Transverse colon (tissue), 4 donors: ENCODE results near the gene RCL1. TPM values are rescaled to one million over a fixed set of nuclear protein-coding genes. Genes with fewer than 3 reads are reported as not detected.

ENCODE experiments used
- DNase-seq: peaks from one replicate; pipeline ENCODE4 v3.0.0-alpha.2; 2019
- H3K27ac ChIP-seq, 4 donors: fragments of 200-600 bp; sonication (generic); 2 replicates each; pipeline ENCODE4 v1.5.1; 2016 to 2018; ENCODE audit warnings: inconsistent platforms in 4 of 4
- H3K27me3 ChIP-seq: fragments of 200-600 bp; sonication (generic); 2 replicates; pipeline ENCODE4 v1.5.1; 2017; ENCODE audit warnings: inconsistent platforms
- H3K36me3 ChIP-seq, 4 donors: fragments of 200-600 bp; sonication (generic); 2 replicates each; pipeline ENCODE4 v1.5.1; 2017 to 2019; ENCODE audit warnings: inconsistent platforms in 4 of 4
- H3K4me1 ChIP-seq, 4 donors: fragments of 200-600 bp; sonication (generic); 2 replicates each; pipeline ENCODE4 v1.5.1; 2017 to 2020; ENCODE audit warnings: inconsistent platforms in 4 of 4
- H3K4me3 ChIP-seq, 4 donors: fragments of 200-600 bp; sonication (generic); 1 replicate in 1 of 4; 2 replicates in 3 of 4; pipeline versions ENCODE4 v1.5.1 to v1.6.1; 2017 to 2019; ENCODE audit warnings: inconsistent platforms in 4 of 4
- H3K9me3 ChIP-seq, 2 donors: fragments of 200-600 bp; sonication (generic); 2 replicates each; pipeline ENCODE4 v1.5.1; 2017 to 2019; ENCODE audit warnings: inconsistent platforms in 2 of 2
- EP300 ChIP-seq: sonication (generic); formaldehyde crosslinking; IDR thresholded peaks from one replicate; pipeline ENCODE4 v1.6.1; 2017; ENCODE audit warnings: antibody characterized with exemption, low read depth
- POLR2A ChIP-seq: fragments of 450-650 bp; IDR thresholded peaks from one replicate; pipeline ENCODE4 v1.6.1; 2016; ENCODE audit warnings: antibody characterized with exemption, mild to moderate bottlenecking, moderate library complexity
- POLR2AphosphoS5 ChIP-seq, 3 donors: sonication (generic); formaldehyde crosslinking; IDR thresholded peaks; one replicate each; pipeline ENCODE4 v1.6.1; 2016; ENCODE audit warnings: antibody characterized with exemption in 3 of 3
- WGBS, 2 donors: methylation state at CpG; one replicate each; pipeline ENCODE4 v1.1.5; 2018; ENCODE audit warnings: low coverage in 1 of 2; 5-methylcytosine and 5-hydroxymethylcytosine counted together
- in situ Hi-C, 4 donors: fragments of 200-750 bp; cut with MboI; loops; one replicate each; pipeline versions ENCODE4 v1.15.0 to v1.15.1; 2017; ENCODE audit warnings: low sequenced_read_pairs in 3 of 4, low pct_ligation_motif_present in 1 of 4, low pct_unique_long_range_greater_than_20kb in 1 of 4
- intact Hi-C: fragments of 100-400 bp; cut with DNase I; formaldehyde crosslinking; loops from one replicate; pipeline ENCODE4 v1.15.1; 2023; ENCODE audit warnings: low total_unique reads
- total RNA-seq, 4 donors: library from RNA; depleted of rRNA; stranded (reverse); fragments of >200 nt; gene quantifications; one replicate each; pipeline ENCODE4 v1.1.0, GENCODE V29; 2016
- TF ChIP-seq, protein P1 (sequence below), 5 experiments: fragments of 200-600 bp in 3 of 5; fragments of 450-650 bp in 2 of 5; sonication (generic) in 3 of 5; IDR thresholded peaks; 1 replicate in 2 of 5; 2 replicates in 3 of 5; pipeline ENCODE4 v1.5.1; 2016 to 2017; ENCODE audit warnings: antibody characterized with exemption in 5 of 5, inconsistent platforms in 3 of 5, mild to moderate bottlenecking in 2 of 5, moderate library complexity in 1 of 5

RCL1 gene, protein sequence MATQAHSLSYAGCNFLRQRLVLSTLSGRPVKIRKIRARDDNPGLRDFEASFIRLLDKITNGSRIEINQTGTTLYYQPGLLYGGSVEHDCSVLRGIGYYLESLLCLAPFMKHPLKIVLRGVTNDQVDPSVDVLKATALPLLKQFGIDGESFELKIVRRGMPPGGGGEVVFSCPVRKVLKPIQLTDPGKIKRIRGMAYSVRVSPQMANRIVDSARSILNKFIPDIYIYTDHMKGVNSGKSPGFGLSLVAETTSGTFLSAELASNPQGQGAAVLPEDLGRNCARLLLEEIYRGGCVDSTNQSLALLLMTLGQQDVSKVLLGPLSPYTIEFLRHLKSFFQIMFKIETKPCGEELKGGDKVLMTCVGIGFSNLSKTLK
- total RNA-seq = 10 to 100 TPM in 1 of 4 donors, 1 to 10 TPM in 3; 2.6 to 23.5 (median 7.3) TPM

DNA sequence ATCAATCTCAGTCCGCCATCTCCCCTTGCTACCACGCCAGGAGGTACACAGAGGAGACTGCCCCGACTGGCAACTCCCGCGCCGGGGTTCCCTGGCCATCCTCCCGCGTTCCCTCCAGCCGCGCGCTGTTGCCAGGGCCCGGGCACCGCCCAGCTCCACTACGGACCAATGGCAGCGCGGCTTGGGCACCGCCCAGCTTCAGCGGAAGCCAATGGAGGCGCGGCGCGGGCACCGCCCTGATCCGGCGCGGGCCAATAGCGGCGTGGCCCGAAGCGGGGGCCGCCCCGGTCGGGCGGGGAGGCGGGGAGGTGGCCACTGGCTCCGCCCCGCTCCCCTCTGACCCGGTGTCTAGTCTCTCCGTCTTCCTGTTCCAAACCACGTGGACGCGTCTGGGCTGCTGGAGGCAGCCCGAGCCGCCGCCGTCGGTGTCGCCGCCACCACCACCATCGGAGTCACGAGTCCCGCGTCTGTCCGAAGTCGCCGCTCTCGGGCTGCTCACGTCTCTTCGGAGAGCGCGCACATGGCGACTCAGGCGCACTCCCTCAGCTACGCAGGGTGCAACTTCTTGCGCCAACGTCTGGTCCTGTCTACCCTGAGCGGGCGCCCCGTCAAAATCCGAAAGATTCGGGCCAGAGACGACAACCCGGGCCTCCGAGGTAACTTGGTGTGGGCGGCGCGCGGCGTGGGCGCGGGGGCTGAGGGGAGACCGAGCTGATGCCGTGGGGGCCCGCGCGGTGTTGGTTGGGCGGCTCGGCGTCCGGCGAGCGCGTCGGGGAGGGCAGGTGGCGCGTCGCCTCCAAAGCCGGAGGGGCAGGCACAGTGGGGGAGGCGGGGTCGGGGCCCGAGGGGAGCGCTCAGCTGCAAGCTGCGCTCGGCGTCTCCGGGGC, at the start of gene RCL1:
RCL1 (plus strand) TSS at position 373 of the 887 bp plus-strand sequence; CDS start at position 521, 148 bp downstream.
- in situ Hi-C loops = no loop called here
- Histone ChIP-seq H3K9me3 (no peaks in the 10 kb centered on the region), H3K27me3 (no peaks in the 10 kb centered on the region), H3K36me3 (no peaks in the 10 kb centered on the region), H3K4me3 (peak within 1 kb of the TSS; percentile 63 to 95 (median 81)), H3K4me1 (peaks cover 0 to 30% (median 20%) of the 10 kb centered on the region in 4 donors), H3K27ac (peak within 1 kb of the TSS; percentile 77 to 92 (median 88))
- no peak for TF ChIP-seq EP300
- TF ChIP-seq POLR2A = peak; percentile 85
- TF ChIP-seq POLR2AphosphoS5 (IDR thresholded peaks at IDR 0.05) = peak; percentile 78 to 81 (median 80)
- 0% methylated on average over 87 of the region's 106 CpGs; no CpG with 5 or more reads in 1 of the 2 donors for WGBS, 2 donors
- intact Hi-C loops = no loop called here
- DNase-seq = peak; percentile 97

- Histone ChIP-seq H3K36me3 (no peaks in the 10 kb centered on the region), H3K9me3 (no peaks in the 10 kb centered on the region), H3K4me1 (peaks cover 11 to 22% (median 19%) of the 10 kb centered on the region in 4 donors), H3K27me3 (no peaks in the 10 kb centered on the region), H3K27ac (no peak overlapping the region), H3K4me3 (no peak overlapping the region)
- intact Hi-C loops (no loop called here), in situ Hi-C loops (loop anchor here in 2 of 4 donors (10.0 kb wide), 1 partner anchor 69 kb away; the partner anchor contains the start of gene CDC37L1 (in 2 of the 2))
- no peak for DNase-seq
- TF ChIP-seq POLR2AphosphoS5 (IDR thresholded peaks at IDR 0.05) (no peak), POLR2A (no peak), EP300 (no peak)
- TF ChIP-seq, protein P1, sequence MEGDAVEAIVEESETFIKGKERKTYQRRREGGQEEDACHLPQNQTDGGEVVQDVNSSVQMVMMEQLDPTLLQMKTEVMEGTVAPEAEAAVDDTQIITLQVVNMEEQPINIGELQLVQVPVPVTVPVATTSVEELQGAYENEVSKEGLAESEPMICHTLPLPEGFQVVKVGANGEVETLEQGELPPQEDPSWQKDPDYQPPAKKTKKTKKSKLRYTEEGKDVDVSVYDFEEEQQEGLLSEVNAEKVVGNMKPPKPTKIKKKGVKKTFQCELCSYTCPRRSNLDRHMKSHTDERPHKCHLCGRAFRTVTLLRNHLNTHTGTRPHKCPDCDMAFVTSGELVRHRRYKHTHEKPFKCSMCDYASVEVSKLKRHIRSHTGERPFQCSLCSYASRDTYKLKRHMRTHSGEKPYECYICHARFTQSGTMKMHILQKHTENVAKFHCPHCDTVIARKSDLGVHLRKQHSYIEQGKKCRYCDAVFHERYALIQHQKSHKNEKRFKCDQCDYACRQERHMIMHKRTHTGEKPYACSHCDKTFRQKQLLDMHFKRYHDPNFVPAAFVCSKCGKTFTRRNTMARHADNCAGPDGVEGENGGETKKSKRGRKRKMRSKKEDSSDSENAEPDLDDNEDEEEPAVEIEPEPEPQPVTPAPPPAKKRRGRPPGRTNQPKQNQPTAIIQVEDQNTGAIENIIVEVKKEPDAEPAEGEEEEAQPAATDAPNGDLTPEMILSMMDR (IDR thresholded peaks at IDR 0.05) = no peak
- 74 to 87% methylated on average over 5 of the region's 5 CpGs for WGBS, 2 donors
These were observed 49.4 kb upstream of the RCL1 start for GRCh38 chr9:4743131-4743875.

DNA sequence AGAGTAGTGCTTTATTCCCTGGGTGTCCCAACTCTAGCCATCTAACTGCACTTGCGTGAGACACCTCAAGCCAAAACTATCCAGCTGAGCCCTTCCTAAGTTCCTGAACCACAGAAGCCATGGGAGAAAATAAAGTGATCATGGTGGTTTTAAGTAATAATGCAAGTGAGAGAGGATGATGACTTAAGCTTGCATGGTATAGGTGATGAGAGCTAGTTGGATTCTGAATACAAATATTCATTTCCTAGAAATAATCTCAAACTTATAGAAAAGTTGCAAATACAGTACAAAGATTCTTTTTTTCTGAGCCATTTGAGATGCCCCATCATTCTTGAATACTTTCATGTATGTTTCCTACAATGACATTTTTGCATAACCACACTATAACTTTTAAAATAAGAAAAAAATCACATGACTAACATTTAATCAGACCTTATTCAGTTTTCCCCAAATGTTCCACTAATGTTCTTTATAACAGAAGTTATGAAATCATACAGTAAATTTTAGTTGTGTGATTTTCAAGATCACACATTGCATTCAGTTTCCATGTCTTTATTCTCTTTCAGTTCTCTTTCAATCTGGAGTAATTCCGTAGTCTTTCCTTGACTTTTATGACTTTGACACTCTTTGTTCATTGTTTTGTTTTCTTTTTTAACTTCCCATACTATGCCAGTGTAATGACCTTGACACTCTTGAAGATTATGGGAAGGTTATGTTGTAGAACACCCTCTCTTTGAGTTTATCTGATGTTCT, 46.3 kb upstream of the RCL1 start:
- no peak for DNase-seq
- in situ Hi-C loops = loop anchor here in 2 of 4 donors (10.0 kb wide), 1 partner anchor 72 kb away; the partner anchor contains the start of gene CDC37L1 (in 2 of the 2)
- 84 to 86% methylated on average over 2 of the region's 2 CpGs for WGBS, 2 donors
- no peaks in the 10 kb centered on the region for H3K9me3 ChIP-seq
- no peaks in the 10 kb centered on the region for H3K27me3 ChIP-seq
- H3K4me1 ChIP-seq = peaks cover 4 to 8% (median 6%) of the 10 kb centered on the region in 4 donors
- intact Hi-C loops = no loop called here
- TF ChIP-seq, protein P1 (IDR thresholded peaks at IDR 0.05) = no peak
- TF ChIP-seq POLR2A = no peak
- no peak for TF ChIP-seq EP300
- no peak for TF ChIP-seq POLR2AphosphoS5 (IDR thresholded peaks at IDR 0.05)
- H3K4me3 ChIP-seq = no peak overlapping the region
- H3K36me3 ChIP-seq = no peaks in the 10 kb centered on the region
- no peak overlapping the region for H3K27ac ChIP-seq

- no peaks in the 10 kb centered on the region for H3K4me1 ChIP-seq
- in situ Hi-C loops (loop anchor here in 2 of 4 donors (10.0 kb wide), 1 partner anchor 74 kb away; the partner anchor contains the start of gene CDC37L1 (in 2 of the 2)), intact Hi-C loops (no loop called here)
- H3K27me3 ChIP-seq = no peaks in the 10 kb centered on the region
- H3K27ac ChIP-seq = no peak overlapping the region
- no peak for DNase-seq
- H3K36me3 ChIP-seq = no peaks in the 10 kb centered on the region
- no peaks in the 10 kb centered on the region for H3K9me3 ChIP-seq
- H3K4me3 ChIP-seq = no peak overlapping the region
- 92 to 100% methylated on average over 2 to 5 of the region's 5 CpGs for WGBS, 2 donors
- TF ChIP-seq, protein P1 (IDR thresholded peaks at IDR 0.05) = no peak
- TF ChIP-seq POLR2AphosphoS5 (IDR thresholded peaks at IDR 0.05) (no peak), EP300 (no peak), POLR2A (no peak)
These were observed 44.1 kb upstream of the RCL1 start for GRCh38 chr9:4748612-4749011.
